ENCODE results near the gene SSR1.
"Not testable (repeated sequence)": the region's sequence is repeated elsewhere in the genome, so short reads cannot be mapped to it uniquely, and the experiment has no call there.

Gene SSR1

DNA sequence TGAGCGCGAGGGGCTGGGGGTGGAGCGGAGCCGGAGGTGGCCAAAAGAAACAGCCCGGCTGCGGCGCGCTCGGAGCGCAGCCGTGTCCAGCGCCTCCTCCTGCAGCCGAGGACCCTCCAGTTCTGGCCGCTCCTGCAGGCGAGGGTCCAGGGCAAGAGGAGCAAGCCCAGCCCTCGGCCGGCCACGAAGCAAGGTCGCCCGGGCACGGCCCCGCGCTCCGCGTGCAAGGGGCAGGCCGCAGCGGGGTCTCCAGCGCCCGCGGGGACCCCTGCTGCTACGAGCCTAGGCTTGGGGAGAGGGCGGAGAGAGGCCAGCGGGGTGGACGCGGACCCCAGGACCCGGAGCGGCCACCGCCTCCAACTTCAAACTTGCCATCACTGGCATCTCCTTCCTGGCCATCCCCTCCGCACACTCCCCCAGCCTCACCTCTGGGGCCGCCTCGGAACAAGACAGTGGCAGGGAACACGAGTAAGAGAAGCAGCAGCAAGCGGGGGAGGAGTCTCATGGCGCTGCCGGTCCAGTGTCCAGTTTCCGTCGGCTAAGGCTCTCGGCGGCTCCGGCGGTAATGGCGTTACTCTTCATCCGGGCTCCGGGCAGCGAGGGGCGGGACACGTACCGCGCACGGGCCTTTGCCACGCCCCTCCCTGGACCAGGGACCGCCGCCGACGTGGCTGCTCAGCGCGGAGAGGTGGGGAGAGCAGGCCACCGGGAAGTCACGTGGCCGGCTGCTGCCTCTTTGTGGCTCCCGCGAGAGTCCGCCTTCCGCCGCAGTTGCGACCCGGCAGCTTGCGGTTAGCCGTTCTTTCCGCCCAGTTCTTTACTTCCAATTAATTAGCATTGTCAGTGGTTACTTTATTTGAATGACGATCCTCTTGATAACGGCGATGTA is at the start of gene SSR1:
SSR1 (minus strand) TSS at position 584 of the 889 bp plus-strand sequence; CDS start at position 505, 79 bp downstream.
- DNase-seq (ENCODE audit: extremely low read depth, low read depth): peak; percentile 90
- no peak for TF ChIP-seq CTCF (IDR thresholded peaks at IDR 0.05; ENCODE audit: low read depth, low read length)

- DNase-seq (ENCODE audit: extremely low read depth, low read depth): not testable (repeated sequence)
These were observed 38.9 kb upstream of the SSR1 start for GRCh38 chr6:7351916-7352315.

DNA sequence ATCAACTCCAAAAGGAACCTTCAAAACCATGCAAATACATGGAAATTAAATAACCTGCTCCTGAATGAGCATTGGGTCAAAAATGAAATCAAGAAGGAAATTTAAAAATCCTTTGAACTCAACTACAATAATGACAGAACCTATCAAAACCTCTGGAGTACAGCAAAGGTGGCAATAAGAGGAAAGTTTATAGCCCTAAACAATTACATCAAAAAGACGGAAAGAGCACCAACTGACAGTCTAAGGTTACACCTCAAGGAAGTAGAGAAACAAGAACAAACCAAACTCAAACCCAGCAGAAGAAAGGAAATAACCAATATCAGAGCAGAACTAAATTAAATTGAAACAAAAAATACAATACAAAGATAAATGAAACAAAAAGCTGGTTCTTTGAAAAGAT is 37.6 kb upstream of the SSR1 start:
- DNase-seq (ENCODE audit: extremely low read depth, low read depth): not testable (repeated sequence)

GRCh38 chr6:7347551-7347997 is 34.6 kb upstream of the SSR1 start:
- not testable (repeated sequence) for DNase-seq (ENCODE audit: extremely low read depth, low read depth)

DNA sequence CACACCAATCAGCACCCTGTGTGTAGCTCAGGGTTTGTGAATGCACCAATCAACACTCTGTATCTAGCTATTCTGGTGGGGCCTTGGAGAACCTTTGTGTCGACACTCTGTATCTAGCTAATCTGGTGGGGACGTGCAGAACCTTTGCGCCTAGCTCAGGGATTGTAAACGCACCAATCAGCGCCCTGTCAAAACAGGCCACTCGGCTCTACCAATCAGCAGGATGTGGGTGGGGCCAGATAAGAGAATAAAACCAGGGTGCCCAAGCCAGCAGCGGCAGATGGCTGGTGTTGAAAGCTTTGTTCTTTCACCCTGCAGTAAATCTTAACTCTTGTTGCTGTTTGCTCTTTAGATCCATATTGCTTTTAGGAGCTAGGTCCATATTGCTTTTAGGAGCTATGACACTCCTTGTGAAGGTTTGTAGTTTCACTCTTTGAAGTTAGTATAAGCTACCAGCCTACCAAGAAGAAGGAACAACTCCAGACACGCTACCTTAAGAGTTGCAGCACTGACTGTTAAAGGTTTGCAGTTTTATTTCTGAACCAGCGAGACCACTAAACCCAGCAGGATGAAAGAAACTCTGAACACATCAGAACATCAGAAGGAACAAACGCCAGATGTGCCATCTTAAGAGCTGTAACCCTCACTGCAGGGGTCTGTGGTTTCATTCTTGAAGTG is 31.9 kb upstream of the SSR1 start:
- not testable (repeated sequence) for DNase-seq (ENCODE audit: extremely low read depth, low read depth)

GRCh38 chr6:7343546-7344475 is 30.8 kb upstream of the SSR1 start:
- DNase-seq (ENCODE audit: extremely low read depth, low read depth): no peak
- TF ChIP-seq CTCF (IDR thresholded peaks at IDR 0.05; ENCODE audit: low read depth, low read length): no peak

DNA sequence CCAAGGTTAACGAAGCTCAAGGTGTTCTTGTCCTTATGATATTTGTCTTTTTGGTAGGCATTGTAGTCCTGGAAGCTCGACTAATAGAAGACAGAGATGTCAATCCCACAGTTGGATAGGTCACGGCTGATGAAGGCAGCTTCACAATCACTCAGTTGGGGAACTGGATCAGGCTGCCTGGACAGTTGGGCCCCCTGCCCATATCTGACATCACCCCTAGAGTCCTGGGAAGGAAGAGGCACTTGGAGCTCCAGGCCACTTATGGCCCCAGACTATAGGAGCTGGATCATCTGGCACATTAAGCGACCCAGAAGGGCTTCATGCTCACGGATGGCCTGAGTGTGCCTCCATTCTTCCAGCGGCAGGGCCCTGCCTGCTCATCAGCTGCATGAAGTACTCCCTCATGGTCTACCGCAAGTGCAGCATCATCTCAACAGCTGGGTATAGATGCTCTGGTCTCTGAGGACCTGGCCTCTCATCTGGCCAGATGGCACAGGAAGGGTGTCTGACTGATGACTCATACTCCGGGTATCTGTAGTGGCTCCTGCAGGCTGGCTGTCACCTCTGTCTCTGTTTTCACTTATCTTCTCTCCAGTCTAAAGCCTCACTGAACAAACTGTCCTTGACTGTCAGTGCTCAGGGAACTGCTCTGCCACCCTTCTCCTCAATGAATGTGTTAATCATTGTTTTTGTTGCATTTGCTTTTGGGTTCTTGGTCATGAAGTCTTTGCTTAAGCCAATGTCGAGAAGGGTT is 29.2 kb upstream of the SSR1 start:
- TF ChIP-seq CTCF (IDR thresholded peaks at IDR 0.05; ENCODE audit: low read depth, low read length): no peak
- no peak for DNase-seq (ENCODE audit: extremely low read depth, low read depth)

GRCh38 chr6:7341271-7341670 is 28.3 kb upstream of the SSR1 start:
- no peak for DNase-seq (ENCODE audit: extremely low read depth, low read depth)
- TF ChIP-seq CTCF (IDR thresholded peaks at IDR 0.05; ENCODE audit: low read depth, low read length): no peak

Data from AG09319 (cell line).